ENCODE data around the gene RAB11FIP4.

DNA sequence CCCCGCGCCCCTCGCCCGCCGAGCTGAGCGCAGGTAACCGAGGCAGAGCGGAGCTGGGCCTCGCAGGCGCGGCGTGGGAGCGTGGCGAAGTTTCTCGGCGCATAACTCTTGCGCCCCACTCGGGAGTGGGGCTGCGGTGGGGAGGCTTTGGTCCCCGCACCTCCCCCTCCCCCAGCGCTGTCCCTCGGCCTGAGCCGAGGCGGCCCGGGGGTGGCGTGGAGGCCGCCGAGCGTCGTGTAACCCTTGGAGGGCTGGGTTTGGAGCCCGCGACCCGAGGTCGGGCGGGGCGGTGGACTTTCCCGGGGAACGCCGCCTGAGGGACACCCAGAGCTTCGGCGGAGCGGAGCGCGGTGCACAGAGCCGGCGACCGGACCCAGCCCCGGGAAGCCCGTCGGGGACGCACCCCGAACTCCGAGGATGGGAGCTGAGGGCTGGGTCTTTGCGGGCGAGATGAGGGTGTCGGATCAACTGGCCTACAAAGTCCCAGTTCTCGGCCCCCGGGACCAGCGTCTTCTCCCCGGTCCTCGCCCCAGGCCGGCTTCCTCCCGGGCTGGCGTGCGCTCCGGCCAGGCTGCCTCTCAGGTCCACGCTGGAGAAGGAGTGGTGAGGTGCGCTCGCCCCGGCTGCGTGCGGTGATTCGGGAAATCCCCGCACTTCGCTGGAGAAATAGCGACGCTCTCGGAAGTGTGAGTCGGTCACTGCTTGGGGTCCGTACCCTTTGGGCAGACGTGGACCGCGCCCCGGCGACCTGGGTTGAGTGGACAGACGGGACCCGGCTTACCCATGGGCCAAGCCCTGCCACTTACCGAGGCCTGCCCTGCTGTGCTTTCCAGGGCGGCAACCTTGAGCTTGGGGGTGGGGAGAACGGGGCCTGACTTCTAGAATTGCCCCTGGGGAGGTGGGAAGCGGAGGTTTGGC is 168.4 kb downstream of the RAB11FIP4 start:
- TF ChIP-seq, protein P1, sequence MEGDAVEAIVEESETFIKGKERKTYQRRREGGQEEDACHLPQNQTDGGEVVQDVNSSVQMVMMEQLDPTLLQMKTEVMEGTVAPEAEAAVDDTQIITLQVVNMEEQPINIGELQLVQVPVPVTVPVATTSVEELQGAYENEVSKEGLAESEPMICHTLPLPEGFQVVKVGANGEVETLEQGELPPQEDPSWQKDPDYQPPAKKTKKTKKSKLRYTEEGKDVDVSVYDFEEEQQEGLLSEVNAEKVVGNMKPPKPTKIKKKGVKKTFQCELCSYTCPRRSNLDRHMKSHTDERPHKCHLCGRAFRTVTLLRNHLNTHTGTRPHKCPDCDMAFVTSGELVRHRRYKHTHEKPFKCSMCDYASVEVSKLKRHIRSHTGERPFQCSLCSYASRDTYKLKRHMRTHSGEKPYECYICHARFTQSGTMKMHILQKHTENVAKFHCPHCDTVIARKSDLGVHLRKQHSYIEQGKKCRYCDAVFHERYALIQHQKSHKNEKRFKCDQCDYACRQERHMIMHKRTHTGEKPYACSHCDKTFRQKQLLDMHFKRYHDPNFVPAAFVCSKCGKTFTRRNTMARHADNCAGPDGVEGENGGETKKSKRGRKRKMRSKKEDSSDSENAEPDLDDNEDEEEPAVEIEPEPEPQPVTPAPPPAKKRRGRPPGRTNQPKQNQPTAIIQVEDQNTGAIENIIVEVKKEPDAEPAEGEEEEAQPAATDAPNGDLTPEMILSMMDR (IDR thresholded peaks at IDR 0.05; ENCODE audit: insufficient read depth, low read length, poor library complexity, severe bottlenecking), result no peak
- no peak for TF ChIP-seq EZH2phosphoT487 (conservative IDR thresholded peaks at IDR 0.05; ENCODE audit: low read length)
